HG03457 (cell line): ENCODE results near the gene TNFRSF25.

Experiments
- ATAC-seq: cut with Tn5 transposase; IDR thresholded peaks from one replicate; pipeline ENCODE4 v1.9.1; 2021; ENCODE audit warnings: moderate number of reproducible peaks; ENCODE audit not compliant: unreplicated experiment

TNFRSF25 gene

DNA sequence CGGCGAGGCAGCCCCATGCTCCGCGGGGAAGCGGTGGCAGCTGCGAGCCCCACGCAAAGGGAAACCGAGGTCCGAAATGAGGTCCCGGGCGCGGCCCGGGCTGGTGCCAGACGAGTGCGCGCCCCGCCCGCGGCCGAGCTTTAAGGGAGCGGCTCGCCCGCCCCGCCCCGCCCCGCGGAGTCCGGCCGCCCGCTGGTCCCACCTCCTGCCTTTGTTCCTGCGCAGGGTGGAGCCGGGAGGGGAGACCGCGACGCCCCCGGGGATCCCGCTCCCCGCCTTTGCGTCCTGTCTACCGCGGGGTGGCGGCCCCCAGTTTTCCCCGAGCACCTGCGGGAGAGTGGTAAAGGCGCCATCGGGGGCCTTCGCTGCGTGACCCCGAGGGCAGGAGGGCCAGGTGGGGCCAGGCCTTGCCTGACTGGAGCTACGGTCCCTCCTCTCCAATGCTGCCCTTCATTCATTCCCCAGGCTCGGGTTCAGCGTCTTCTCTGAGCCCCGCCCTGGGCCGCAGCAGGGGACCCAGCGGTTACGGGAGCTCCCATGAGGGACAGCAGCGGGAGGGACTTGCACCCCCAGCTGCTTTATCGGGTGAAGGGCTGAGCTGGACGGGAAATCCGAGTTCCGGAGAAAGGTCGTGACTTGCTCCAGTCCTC is 46.0 kb downstream of the TNFRSF25 start, which contains the start of gene HES2:
Gene HES2, minus strand, starts transcription at position 116 of the 650 bp plus-strand sequence. Its CDS starts 99 bp downstream, at position 17.
- ATAC-seq: no peak

DNA sequence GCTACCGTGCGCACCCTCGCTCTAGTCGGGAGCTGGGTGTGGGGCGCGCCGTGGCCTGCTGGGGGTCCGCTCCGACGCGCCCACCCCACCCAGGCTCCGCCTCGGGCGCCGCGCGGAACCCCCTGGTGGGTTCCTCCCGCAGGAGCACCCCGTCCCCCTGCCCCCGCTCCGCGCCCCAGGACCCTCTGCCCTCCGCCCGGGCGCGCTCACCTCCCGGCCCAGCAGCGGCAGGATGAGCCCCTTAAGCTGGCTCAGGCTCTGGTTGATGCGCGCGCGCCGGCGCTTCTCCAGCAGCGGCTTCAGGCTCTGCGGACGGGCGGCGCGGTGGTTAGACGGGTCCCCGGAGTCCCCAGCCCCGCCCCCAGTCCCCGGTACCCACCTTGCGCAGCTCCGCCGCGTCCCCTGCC is 46.6 kb downstream of the TNFRSF25 start:
- ATAC-seq: no peak

DNA sequence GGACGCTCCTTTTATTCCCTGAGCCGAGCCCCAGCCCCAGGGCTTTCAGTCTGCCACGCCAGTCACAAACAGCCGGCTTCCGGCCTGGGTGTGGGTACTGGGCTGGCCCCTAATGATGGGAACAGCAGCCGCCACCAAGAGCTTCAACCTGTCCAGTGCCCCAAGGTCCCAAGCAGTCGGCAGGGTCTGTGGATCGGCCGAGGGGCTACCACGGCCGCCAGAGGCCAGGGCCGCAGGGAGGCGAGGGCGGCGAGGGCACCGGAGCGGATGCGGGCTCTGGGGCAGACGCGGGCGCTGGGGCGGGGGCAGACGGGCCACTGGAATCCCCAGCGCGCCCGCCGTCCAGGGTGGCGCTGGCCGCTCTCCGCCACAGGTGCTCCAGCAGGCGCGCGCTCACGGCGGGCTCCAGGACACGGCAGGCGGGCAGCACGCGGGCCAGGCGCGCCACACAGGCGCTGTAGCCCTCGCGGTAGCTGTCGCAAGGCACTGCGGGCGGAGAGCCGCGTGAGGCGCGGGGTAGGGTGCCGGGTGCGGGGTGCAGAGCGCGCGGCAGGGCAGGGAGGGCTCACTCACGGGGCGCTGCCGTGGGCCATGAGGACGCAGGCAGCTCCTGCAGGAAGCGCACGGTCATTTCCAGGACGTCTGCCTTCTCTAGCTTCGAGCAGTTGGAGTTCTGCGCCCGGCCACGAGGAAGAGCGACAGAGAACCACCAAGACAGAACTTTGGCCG is 47.1 kb downstream of the TNFRSF25 start:
- ATAC-seq: no peak

DNA sequence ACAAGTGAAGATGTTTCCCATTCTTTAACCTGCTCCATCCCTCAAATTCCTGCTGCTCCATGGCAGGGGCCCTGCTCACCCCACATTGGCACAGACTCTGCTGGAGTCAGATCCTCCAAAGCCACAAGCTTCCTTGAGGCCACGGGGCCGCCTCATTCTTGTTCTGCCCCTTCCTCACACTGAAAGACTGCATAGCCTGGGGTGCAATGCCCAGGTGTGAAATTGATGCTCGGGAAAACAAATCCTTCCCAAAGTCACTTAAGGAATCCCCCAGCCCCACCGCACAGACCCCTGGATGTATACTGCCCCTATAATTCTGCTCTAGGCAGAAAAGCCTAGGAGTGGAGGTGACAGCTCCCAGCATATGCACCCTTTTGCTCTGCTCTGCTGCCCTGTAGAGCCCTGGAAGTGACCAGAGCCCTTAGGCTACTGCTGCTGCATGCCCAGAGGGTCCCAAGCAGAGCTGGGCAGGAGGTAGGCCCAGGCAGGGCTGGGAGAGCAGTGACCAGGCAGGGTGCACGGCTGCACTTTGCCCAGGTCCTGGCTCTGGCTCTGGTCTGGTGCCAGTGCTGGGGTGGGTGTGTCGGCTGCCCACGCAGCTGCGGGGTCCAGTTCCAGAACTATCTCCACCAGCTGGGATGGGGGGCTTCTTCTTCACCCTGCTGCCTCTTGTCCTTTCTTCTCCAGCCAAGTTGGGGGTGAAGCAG is 47.9 kb downstream of the TNFRSF25 start:
- no peak for ATAC-seq

DNA sequence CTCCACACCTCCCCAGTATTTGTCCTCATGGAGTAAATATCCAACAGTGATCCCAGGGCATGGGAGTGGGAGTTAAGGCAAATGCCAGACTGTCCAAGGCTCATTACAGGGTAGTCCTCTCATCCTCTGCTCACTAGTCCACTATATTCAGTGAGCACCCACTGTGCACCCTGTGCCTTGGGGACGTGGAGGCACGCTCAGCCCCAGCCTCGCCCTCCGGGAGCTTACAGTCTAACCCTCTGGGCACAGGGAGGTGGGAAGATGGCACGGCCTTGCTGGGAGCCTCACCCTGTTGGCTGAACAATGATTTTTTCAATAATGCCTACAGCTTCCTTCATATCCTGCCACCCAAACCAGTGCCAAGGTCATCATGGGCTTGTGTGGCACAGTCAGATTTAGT is 49.1 kb downstream of the TNFRSF25 start:
- ATAC-seq: no peak

DNA sequence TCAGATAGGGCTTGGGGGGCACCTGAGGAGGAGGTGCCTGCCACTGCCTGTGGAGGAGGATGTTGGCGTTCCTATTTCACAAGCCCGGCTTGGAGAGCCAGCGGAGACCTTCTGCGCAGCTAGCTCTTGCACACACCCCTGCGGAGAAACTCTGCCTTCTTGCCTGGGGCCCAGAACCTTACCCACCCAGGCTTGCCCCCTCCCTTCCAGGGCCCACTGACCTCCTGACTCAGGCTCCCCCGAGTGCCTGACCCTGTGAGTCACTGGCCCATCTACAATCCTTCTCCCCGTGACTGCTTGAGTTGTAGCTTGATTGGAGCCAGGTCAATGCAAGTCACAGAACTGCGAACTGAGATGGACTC is 49.7 kb downstream of the TNFRSF25 start:
- ATAC-seq: no peak

DNA sequence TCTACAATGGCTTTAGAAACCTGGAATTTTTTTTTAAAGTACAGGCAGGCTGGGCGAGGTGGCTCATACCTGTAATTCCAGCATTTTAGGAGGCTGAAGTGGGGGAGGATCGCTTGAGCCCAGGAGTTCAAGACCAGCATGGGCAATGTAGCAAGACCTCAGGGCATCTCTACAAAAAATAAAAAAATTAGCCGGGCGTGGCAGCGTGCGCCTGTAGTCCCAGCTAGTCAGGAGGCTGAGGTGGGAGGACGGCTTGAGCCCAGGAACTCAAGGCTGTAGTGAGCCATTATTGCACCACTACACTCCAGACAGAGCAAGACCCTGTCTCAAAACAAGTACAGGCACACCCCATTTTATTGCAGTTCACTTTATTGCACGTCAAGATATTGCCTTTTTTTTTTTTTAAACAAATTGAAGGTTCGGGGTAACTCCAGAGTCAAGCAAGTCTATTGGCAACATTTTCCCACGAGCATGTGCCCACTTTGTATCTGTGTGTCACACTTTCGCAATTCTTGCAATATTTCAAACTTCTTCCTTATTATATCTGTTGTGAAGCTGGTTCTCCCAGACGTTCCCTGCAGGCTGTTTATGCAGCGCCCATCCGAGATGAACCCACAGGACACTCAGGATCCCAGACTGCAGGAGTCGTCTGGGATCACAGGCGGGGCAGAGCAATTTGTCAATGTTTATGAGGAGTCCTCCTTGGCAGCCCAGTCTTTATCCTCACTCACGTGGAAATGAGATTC is 50.9 kb downstream of the TNFRSF25 start:
- no peak for ATAC-seq

DNA sequence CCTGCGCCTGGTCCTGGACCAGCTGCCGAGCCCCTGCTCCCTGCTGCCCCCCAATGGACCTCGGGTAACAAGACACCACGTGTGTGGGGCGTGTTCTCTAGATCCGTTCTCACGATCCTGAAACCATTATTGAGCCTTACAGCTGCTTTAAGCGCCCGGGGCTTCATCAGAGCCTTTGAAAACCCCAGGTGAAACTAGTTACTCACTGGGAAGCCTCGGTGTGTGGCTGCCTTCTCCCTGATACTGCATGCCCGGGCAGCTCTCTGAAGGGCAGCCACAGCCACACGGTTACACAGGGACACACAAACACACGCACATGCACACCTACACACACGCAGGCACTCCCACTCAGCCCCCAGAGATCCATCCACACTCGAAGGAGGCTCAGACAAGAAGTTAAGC is 51.5 kb downstream of the TNFRSF25 start:
- no peak for ATAC-seq

DNA sequence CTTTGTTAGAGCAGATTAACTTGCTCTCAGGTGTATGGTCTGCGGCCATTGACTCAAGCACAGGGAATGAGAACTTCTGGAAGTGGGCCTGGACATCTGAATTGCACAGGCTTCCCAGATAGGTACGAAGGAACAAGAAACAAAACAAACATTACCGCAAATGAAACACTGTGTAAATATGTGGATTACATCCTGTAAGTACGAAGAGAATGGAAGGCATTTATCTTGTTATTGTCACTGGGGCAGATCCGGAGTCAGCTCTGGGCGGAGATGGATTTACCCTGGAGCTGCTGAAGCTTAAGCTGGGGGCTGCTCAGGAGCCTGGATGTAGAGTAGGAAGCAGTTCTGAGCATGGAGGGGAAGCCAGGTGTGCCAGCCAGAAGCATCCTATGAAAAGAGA is 53.1 kb downstream of the TNFRSF25 start:
- ATAC-seq: no peak
